Ovary (tissue), 9 donors: ENCODE measurements around the gene FADS2. TPM values are rescaled to one million over a fixed set of nuclear protein-coding genes. Genes with fewer than 3 reads are reported as not detected.

Experiments used
- DNase-seq, 5 donors: peaks; one replicate each; pipeline ENCODE4 v3.0.0-alpha.2; 2019 to 2020
- H3K27ac ChIP-seq, 2 donors: fragments of 200-600 bp; one replicate each; pipeline versions ENCODE4 v1.5.1 to v1.8.0; 2019 to 2022
- H3K27me3 ChIP-seq: fragments of 200-600 bp; one replicate; pipeline ENCODE4 v1.8.0; 2022
- H3K36me3 ChIP-seq: fragments of 200-600 bp; sonication (generic); one replicate; pipeline ENCODE4 v1.5.1; 2019
- H3K4me1 ChIP-seq: one replicate; pipeline ENCODE4 v1.8.1; 2013; ENCODE audit warnings: mild to moderate bottlenecking, moderate library complexity; ENCODE audit not compliant: insufficient read depth
- H3K4me3 ChIP-seq: fragments of 200-600 bp; sonication (generic); one replicate; pipeline ENCODE4 v1.5.1; 2017
- H3K9me3 ChIP-seq, 2 donors: fragments of 200-600 bp in 1 of 2; sonication (generic) in 1 of 2; one replicate each; pipeline versions ENCODE4 v1.5.1 to v1.8.1; 2013 to 2019; ENCODE audit warnings: mild to moderate bottlenecking in 1 of 2, moderate library complexity in 1 of 2
- EP300 ChIP-seq: sonication (generic); formaldehyde crosslinking; IDR thresholded peaks from one replicate; pipeline ENCODE4 v1.6.1; 2017; ENCODE audit warnings: antibody characterized with exemption
- POLR2A ChIP-seq: fragments of 450-650 bp; IDR thresholded peaks from one replicate; pipeline ENCODE4 v1.6.1; 2017; ENCODE audit warnings: antibody characterized with exemption, mild to moderate bottlenecking, moderate library complexity
- WGBS, 3 donors: extraction: QIAGEN DNeasy Blood & Tissue Kit in 1 of 3; methylation state at CpG; one replicate each; pipeline versions ENCODE4 v1.1.5 to v1.1.7; 2013 to 2017; 5-methylcytosine and 5-hydroxymethylcytosine counted together
- intact Hi-C, 4 donors: fragments of 100-400 bp; cut with DNase I; formaldehyde crosslinking; loops; one replicate each; pipeline versions ENCODE4 v1.11.0 to v1.15.1; 2022 to 2023
- polyA plus RNA-seq, 2 donors: library from polyadenylated mRNA; stranded (reverse); fragments of 200-250 nt in 1 of 2; fragments of 350-450 nt in 1 of 2; fragmentation: Illumina TruSeq in 1 of 2; extraction: RNeasy Lipid Tissue Mini Kit (QIAGEN cat#74804) in 1 of 2; gene quantifications; one replicate each; pipeline ENCODE4 v1.2.3, GENCODE V29; 2013 to 2014
- total RNA-seq, 7 donors: library from RNA; depleted of rRNA in 2 of 7; stranded (reverse); fragments of >200 nt in 2 of 7; fragmentation: NEBNext Ultra II Directional in 3 of 7; extraction: Animal tissue kit (Norgen Biotek cat#: 25700) in 3 of 7; gene quantifications; one replicate each; pipeline versions ENCODE4 v1.1.0 to v1.2.4, GENCODE V29; 2016 to 2023
- TF ChIP-seq, protein P1 (sequence below), 3 donors: fragments of 450-650 bp in 2 of 3; fragments of 200-600 bp in 1 of 3; IDR thresholded peaks; one replicate each; pipeline versions ENCODE4 v1.5.1 to v1.8.0; 2016 to 2022; ENCODE audit warnings: antibody characterized with exemption in 3 of 3, mild to moderate bottlenecking in 1 of 3
- donor health status: DM: no; HTN: no; CAD: no; lungs with moderate emphysema.
- donor health status: DM: no; HTN: no; CAD: no.
- donor health status: Bipolar disorder and iron deficiency.
- donor health status: DM: yes; HTN: yes; CAD: no.
- donor health status: DM: no; HTN: no; CAD: no.
- donor health status: DM: yes; HTN: yes; CAD: no.

The FADS2 gene
- total and polyA plus RNA-seq, 9 donors = 6.3 to 298 (median 26.2) TPM

DNA sequence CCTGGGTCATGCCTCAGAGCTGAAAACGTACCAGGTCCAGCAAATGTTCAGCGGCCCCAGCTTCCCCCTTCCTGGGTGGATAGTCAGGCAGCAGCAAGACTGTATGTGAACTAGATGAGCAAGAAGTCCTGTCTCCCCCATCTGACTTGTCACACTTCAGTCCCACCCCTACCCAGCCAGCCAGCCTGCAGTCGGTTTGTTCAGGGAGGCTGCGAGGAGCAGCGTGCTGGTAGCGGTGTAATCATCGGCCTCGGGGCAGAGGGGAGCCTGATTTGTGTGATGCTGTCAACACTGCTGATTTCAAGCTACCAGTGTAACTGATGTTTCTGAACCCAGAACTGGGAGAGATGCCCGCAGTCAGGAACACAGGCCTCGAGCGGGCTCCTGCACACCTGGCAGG is 45.3 kb upstream of the FADS2 start:
- 74 to 85% (median 81%) methylated on average over 11 of the region's 11 CpGs for WGBS, 3 donors
- TF ChIP-seq EP300 = no peak
- TF ChIP-seq, protein P1, sequence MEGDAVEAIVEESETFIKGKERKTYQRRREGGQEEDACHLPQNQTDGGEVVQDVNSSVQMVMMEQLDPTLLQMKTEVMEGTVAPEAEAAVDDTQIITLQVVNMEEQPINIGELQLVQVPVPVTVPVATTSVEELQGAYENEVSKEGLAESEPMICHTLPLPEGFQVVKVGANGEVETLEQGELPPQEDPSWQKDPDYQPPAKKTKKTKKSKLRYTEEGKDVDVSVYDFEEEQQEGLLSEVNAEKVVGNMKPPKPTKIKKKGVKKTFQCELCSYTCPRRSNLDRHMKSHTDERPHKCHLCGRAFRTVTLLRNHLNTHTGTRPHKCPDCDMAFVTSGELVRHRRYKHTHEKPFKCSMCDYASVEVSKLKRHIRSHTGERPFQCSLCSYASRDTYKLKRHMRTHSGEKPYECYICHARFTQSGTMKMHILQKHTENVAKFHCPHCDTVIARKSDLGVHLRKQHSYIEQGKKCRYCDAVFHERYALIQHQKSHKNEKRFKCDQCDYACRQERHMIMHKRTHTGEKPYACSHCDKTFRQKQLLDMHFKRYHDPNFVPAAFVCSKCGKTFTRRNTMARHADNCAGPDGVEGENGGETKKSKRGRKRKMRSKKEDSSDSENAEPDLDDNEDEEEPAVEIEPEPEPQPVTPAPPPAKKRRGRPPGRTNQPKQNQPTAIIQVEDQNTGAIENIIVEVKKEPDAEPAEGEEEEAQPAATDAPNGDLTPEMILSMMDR (IDR thresholded peaks at IDR 0.05) = no peak
- Histone ChIP-seq H3K27me3 (no peaks in the 10 kb centered on the region), H3K27ac (no peak overlapping the region), H3K36me3 (no peaks in the 10 kb centered on the region), H3K4me3 (no peak overlapping the region), H3K9me3 (no peaks in the 10 kb centered on the region), H3K4me1 (peaks cover under 1% of the 10 kb centered on the region)
- no peak for DNase-seq
- intact Hi-C loops = no loop called here

DNA sequence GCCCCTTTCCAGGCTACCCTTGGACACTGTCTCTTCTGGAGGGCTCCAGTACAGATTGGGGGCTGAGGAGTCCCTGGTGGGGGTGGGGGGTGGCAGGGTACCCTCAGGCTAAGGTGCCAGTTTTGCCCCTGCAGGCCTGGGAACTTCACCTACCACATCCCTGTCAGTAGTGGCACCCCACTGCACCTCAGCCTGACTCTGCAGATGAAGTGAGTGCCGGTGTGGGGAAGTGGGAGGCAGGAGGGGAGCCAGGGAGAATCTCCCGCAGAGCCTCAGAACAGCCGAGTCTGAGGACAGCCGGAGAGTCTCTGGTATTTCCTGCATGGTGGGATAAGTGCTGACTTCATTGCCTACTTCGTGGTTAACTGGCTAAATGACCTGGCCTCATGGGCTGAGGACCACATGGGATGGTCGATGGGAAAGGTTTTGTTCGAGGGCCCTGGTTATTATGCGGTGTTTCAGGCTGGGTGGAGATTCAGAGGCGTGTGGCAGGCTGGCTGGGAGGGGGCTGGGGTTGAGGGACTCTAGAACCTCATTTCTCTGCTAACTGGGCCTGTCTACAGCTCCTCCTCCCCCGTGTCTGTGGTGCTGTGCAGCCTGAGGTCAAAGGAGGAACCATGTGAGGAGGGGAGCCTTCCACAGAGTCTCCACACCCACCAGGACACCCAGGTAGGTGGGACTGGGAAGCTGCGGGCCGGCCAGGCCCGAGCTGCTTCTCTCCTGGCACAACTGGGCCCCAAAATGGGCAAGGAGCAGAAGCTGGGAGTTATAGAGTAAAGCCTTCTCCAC is 44.2 kb upstream of the FADS2 start:
- Histone ChIP-seq H3K4me1 (no peaks in the 10 kb centered on the region), H3K4me3 (no peak overlapping the region), H3K9me3 (no peaks in the 10 kb centered on the region), H3K27ac (no peak overlapping the region), H3K27me3 (no peaks in the 10 kb centered on the region), H3K36me3 (no peaks in the 10 kb centered on the region)
- WGBS, 3 donors = 41 to 49% (median 48%) methylated on average over 13 of the region's 13 CpGs
- DNase-seq = no peak
- intact Hi-C loops = no loop called here
- TF ChIP-seq EP300 (no peak), POLR2A (no peak)
- TF ChIP-seq, protein P1 (IDR thresholded peaks at IDR 0.05) = no peak

- WGBS, 3 donors = 70 to 78% (median 77%) methylated on average over 7 of the region's 7 CpGs
- Histone ChIP-seq H3K9me3 (no peaks in the 10 kb centered on the region), H3K27me3 (no peaks in the 10 kb centered on the region), H3K27ac (no peak overlapping the region), H3K36me3 (no peaks in the 10 kb centered on the region), H3K4me1 (no peaks in the 10 kb centered on the region), H3K4me3 (no peak overlapping the region)
- DNase-seq = peak in 1 of 5 donors; percentile 33
- intact Hi-C loops = no loop called here
- no peak for TF ChIP-seq POLR2A
- no peak for TF ChIP-seq EP300
- TF ChIP-seq, protein P1 (IDR thresholded peaks at IDR 0.05) = no peak
Observed at GRCh38 chr11:61784506-61784805, 43.6 kb upstream of the FADS2 start.

GRCh38 chr11:61785837-61786402 is 42.2 kb upstream of the FADS2 start:
- Histone ChIP-seq H3K9me3 (no peaks in the 10 kb centered on the region), H3K27me3 (no peaks in the 10 kb centered on the region), H3K27ac (no peak overlapping the region), H3K4me1 (no peaks in the 10 kb centered on the region), H3K36me3 (no peaks in the 10 kb centered on the region), H3K4me3 (no peak overlapping the region)
- no peak for DNase-seq
- WGBS, 3 donors = 78 to 83% (median 78%) methylated on average over 11 of the region's 11 CpGs
- intact Hi-C loops = no loop called here
- TF ChIP-seq, protein P1 (IDR thresholded peaks at IDR 0.05) = no peak
- TF ChIP-seq EP300 (no peak), POLR2A (no peak)
